ENCODE data around the gene B3GAT3.
A peak's percentile ranks its signal among the peaks of the same experiment; 100 is the strongest.

Gene B3GAT3

DNA sequence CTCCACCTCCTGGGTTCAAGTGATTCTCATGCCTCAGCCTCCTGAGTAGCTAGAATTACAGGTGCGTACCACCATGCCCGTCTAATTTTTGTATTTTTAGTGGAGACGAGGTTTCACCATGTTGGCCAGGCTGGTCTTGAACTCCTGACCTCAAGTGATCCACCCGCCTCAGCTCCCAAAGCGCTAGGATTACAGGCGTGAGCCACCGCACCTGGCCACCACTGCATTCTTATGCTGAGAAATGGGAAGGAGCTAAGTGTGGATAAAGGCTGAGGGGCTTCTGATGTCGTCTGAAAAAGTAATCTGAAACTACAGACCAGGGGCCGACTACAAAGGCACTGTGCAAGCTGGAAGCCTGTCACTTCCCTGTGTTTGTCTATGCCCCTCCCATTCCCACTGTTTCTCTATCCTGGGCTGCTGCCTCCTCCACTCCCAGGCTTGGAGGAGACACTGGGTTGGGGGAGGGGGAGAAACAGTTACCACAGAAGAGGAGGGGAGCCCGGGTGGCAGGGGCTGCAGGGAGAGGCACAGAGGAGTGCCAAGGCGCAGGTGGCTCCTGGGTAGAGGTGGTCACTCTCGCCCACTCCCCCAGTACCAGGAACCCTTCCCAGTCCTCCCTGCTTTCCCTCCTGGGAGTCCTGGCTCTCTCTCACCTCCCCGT, 17.2 kb downstream of the B3GAT3 start:
- Histone ChIP-seq H3K36me3 (ENCODE audit: control insufficient read depth, insufficient read depth, low read length) (no peaks in the 10 kb centered on the region), H3K27me3 (ENCODE audit: control insufficient read depth, insufficient read depth, low read length, poor library complexity, severe bottlenecking) (peaks cover 18% of the 10 kb centered on the region), H3K27ac (ENCODE audit: insufficient read depth, low read depth, low read length, poor library complexity, severe bottlenecking) (no peak overlapping the region), H3K4me3 (ENCODE audit: insufficient read depth, low read depth, low read length) (no peak overlapping the region), H3K9me3 (ENCODE audit: control insufficient read depth, low read length) (no peaks in the 10 kb centered on the region), H3K4me1 (ENCODE audit: control insufficient read depth, insufficient read depth, low read length) (peaks cover 24% of the 10 kb centered on the region)
- WGBS, 2 experiments = 53 to 54% methylated on average over 13 of the region's 13 CpGs

DNA sequence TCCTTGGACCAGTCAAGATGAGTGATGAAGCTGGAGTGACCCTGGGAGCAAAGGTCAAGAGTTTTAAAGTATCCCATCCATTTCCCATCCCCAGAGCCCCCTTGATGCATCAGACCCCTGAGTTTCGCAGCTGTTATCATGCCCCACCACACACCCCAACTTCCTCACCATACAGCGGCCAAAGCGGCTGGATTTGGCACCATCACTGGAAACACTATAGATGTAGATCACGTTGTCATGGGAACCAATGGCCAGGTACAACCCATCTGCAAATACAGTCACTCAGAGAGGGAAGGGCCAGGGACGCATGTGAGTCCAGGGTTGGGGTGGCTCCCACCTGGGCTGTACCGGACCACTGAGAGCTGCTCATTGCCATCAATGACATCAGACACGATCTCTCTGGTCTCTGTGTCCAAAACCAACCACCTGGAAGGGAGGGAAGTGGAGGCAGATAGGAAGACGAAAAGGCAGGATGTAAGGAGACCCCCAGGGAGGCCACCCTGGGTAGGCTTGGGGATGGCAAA, 17.9 kb downstream of the B3GAT3 start:
- Histone ChIP-seq H3K4me1 (ENCODE audit: control insufficient read depth, insufficient read depth, low read length) (peaks cover 30% of the 10 kb centered on the region), H3K36me3 (ENCODE audit: control insufficient read depth, insufficient read depth, low read length) (peaks cover under 1% of the 10 kb centered on the region), H3K27ac (ENCODE audit: insufficient read depth, low read depth, low read length, poor library complexity, severe bottlenecking) (no peak overlapping the region), H3K4me3 (ENCODE audit: insufficient read depth, low read depth, low read length) (no peak overlapping the region), H3K9me3 (ENCODE audit: control insufficient read depth, low read length) (no peaks in the 10 kb centered on the region), H3K27me3 (ENCODE audit: control insufficient read depth, insufficient read depth, low read length, poor library complexity, severe bottlenecking) (peaks cover 18% of the 10 kb centered on the region)
- WGBS, 2 experiments = 93 to 96% methylated on average over 8 of the region's 8 CpGs

DNA sequence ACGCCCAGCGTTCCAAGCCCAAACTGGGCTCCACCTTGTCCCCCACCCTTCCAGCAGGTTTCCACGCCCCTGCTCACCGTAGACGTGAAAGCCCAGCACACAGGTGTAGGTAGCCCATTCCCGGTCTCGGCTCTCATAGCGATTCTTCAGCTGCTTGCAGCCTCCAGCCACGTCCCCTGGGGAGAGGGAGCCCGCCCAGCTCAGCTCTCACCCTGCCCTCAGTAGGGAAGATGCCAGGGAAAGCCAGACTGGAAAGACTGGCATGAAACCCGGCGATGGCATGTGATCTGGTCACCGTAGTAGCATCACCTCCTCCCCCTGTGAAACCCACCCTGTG, 18.7 kb downstream of the B3GAT3 start:
- peaks cover 30% of the 10 kb centered on the region for H3K4me1 ChIP-seq (ENCODE audit: control insufficient read depth, insufficient read depth, low read length)
- H3K4me3 ChIP-seq (ENCODE audit: insufficient read depth, low read depth, low read length) = peak overlapping the region; percentile 98
- no peaks in the 10 kb centered on the region for H3K9me3 ChIP-seq (ENCODE audit: control insufficient read depth, low read length)
- H3K36me3 ChIP-seq (ENCODE audit: control insufficient read depth, insufficient read depth, low read length) = peaks cover 8% of the 10 kb centered on the region
- H3K27me3 ChIP-seq (ENCODE audit: control insufficient read depth, insufficient read depth, low read length, poor library complexity, severe bottlenecking) = peaks cover 18% of the 10 kb centered on the region
- 53 to 56% methylated on average over 13 of the region's 13 CpGs for WGBS, 2 experiments
- no peak overlapping the region for H3K27ac ChIP-seq (ENCODE audit: insufficient read depth, low read depth, low read length, poor library complexity, severe bottlenecking)

DNA sequence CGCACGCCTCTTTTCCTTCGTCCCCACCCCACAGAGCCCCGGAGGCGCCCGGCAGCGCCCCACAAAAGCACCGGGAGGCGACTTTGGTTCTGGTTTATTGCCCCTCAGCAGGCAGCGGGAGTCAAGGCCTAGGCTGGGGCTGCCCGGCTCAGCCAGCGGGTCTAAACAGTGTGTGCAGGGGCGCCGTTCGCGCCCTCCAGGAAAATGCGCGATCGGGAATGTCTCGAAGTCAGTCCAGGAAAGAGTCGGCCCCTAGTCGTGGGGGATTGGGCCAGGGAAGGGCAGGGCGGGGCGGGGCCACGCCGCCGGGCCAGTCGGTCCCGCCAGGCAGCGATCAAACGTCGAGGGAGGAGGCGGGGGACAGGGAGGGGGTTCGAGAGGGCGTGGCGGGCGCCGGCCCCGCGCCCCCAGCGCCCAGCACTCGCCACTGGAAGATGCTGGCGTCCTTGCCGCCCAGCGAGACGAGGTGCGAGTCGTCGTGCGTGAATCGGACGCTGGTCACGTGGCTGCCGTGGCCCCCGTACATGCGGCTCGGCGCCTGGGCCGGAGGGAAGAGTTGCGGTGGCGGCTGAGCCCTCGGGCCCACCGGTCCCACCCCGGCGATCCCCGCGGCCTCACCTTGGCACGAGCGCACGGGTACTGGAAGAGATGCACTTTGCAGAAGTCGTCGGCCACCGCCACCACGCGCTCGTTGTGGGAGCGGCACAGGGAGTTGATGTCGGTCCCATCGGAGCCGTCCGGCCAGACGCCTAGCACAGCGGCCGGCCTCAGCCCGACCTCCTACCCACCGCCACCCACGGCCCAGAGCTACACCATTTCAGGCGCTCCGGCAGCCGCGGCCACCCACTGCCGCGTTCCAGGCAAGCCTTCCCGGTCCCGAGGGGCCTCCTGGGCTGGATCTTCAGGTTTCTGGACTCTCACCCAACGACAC, 19.4 kb downstream of the B3GAT3 start:
- peaks cover 13% of the 10 kb centered on the region for H3K36me3 ChIP-seq (ENCODE audit: control insufficient read depth, insufficient read depth, low read length)
- peak overlapping the region; percentile 78 for H3K27ac ChIP-seq (ENCODE audit: insufficient read depth, low read depth, low read length, poor library complexity, severe bottlenecking)
- H3K4me3 ChIP-seq (ENCODE audit: insufficient read depth, low read depth, low read length) = peak overlapping the region; percentile 98
- H3K4me1 ChIP-seq (ENCODE audit: control insufficient read depth, insufficient read depth, low read length) = peaks cover 30% of the 10 kb centered on the region
- WGBS, 2 experiments = 3% methylated on average over 96 of the region's 96 CpGs
- H3K9me3 ChIP-seq (ENCODE audit: control insufficient read depth, low read length) = no peaks in the 10 kb centered on the region
- H3K27me3 ChIP-seq (ENCODE audit: control insufficient read depth, insufficient read depth, low read length, poor library complexity, severe bottlenecking) = peaks cover 18% of the 10 kb centered on the region

DNA sequence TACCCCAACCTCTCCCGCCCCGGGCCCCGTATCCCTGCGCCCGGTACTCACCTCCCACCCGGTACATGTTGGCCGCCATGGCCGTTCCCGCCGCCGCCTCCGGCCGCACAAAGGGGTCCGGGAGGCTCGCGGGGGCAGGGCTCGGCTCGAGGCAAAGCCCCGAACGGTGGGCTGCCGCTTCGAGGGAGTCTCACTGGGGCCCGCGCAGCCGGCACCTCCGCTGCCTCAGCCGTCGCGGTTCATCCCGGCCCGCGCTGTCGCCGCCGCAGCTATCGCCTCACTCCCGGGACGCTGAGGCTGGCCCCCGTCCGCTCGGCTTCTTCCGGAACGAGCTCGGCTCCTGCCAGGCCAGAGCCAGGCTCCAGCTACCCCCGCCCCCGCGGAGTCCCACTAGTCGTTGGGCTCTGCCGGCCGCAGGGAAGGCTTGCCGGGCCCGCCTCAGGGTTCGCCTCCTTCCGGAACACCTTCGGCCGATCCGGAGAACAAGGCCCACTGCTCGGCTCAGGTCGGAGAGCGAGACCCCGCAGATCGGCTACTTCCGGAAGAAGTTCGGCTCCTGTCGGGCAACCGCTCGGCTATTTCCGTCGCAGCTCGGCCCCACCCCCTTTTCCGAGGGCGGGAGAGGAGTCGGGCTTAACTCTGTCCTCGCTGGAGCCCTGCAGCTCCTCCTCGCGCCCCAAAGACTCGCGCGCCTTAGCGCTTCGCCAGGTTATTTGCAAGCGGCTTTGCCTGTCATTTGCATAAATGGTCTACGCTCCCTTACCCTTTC, 20.2 kb downstream of the B3GAT3 start, which contains the start of gene MTA2:
TSS of gene MTA2 (minus strand) at position 494 of the 769 bp plus-strand sequence. CDS start at position 79, 415 bp downstream.
- Histone ChIP-seq H3K4me1 (ENCODE audit: control insufficient read depth, insufficient read depth, low read length) (peaks cover 30% of the 10 kb centered on the region), H3K27me3 (ENCODE audit: control insufficient read depth, insufficient read depth, low read length, poor library complexity, severe bottlenecking) (peaks cover 18% of the 10 kb centered on the region), H3K9me3 (ENCODE audit: control insufficient read depth, low read length) (no peaks in the 10 kb centered on the region), H3K27ac (ENCODE audit: insufficient read depth, low read depth, low read length, poor library complexity, severe bottlenecking) (peak within 1 kb of the TSS; percentile 84), H3K4me3 (ENCODE audit: insufficient read depth, low read depth, low read length) (peak within 1 kb of the TSS; percentile 98), H3K36me3 (ENCODE audit: control insufficient read depth, insufficient read depth, low read length) (peaks cover 15% of the 10 kb centered on the region)
- WGBS, 2 experiments = 0% methylated on average over 83 of the region's 83 CpGs

DNA sequence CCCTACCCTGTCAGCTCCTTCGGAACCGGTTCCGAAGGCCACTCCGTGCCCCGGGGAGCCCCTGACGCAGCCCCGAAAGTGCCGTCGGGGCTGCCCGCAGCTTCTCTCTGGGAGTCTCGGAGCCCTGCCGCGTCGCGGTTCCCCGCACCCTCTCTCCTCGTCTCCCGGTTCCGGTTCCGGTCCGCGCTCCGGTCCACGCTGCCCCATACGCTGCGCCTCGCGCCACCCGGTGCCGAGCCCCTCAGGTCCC, 20.7 kb downstream of the B3GAT3 start:
- Histone ChIP-seq H3K27ac (ENCODE audit: insufficient read depth, low read depth, low read length, poor library complexity, severe bottlenecking) (peak overlapping the region; percentile 84), H3K27me3 (ENCODE audit: control insufficient read depth, insufficient read depth, low read length, poor library complexity, severe bottlenecking) (peaks cover 18% of the 10 kb centered on the region), H3K9me3 (ENCODE audit: control insufficient read depth, low read length) (no peaks in the 10 kb centered on the region), H3K4me3 (ENCODE audit: insufficient read depth, low read depth, low read length) (peak overlapping the region; percentile 98), H3K4me1 (ENCODE audit: control insufficient read depth, insufficient read depth, low read length) (peaks cover 30% of the 10 kb centered on the region), H3K36me3 (ENCODE audit: control insufficient read depth, insufficient read depth, low read length) (peaks cover 20% of the 10 kb centered on the region)
- 0% methylated on average over 30 of the region's 30 CpGs for WGBS, 2 experiments

DNA sequence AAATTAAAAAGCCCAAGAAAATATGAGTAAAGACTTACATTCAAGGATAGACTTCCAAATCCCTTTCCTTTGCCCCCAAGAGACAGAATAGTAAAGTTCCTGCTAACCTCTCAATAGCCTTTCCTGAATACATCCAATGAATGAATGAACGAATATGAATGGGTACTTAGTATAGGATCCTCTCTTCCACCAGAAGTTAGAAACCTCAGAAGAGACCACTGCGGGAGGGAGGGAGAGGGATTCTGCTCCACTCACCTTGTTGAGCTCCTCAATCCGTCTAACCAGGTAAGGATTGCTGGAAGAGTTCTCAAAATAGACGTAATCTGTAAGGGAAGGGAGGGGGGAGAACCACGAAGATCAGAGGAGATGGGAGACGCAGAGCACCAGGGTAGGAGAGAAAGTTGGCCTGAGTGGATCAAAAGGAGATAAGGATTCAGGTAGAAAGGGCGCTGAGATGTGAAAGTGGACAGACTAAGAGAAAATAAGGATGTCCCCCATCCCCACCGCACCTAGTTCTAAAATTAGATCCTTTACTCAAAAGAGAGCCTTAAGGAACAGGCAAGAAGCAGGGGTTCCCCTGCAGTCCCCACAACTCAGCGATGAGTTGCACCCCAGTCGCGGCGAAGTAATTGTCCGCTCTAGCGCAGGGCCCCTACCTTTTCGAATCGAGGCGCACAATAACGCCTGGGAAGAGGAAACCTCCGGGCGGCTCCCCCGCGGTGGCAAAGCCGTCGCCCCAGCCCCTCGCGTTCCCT, 21.2 kb downstream of the B3GAT3 start:
- Histone ChIP-seq H3K27me3 (ENCODE audit: control insufficient read depth, insufficient read depth, low read length, poor library complexity, severe bottlenecking) (peaks cover 18% of the 10 kb centered on the region), H3K4me1 (ENCODE audit: control insufficient read depth, insufficient read depth, low read length) (peaks cover 30% of the 10 kb centered on the region), H3K36me3 (ENCODE audit: control insufficient read depth, insufficient read depth, low read length) (peaks cover 25% of the 10 kb centered on the region), H3K27ac (ENCODE audit: insufficient read depth, low read depth, low read length, poor library complexity, severe bottlenecking) (peak overlapping the region; percentile 84), H3K9me3 (ENCODE audit: control insufficient read depth, low read length) (no peaks in the 10 kb centered on the region), H3K4me3 (ENCODE audit: insufficient read depth, low read depth, low read length) (peak overlapping the region; percentile 98)
- WGBS, 2 experiments = 1 to 3% methylated on average over 26 of the region's 26 CpGs

DNA sequence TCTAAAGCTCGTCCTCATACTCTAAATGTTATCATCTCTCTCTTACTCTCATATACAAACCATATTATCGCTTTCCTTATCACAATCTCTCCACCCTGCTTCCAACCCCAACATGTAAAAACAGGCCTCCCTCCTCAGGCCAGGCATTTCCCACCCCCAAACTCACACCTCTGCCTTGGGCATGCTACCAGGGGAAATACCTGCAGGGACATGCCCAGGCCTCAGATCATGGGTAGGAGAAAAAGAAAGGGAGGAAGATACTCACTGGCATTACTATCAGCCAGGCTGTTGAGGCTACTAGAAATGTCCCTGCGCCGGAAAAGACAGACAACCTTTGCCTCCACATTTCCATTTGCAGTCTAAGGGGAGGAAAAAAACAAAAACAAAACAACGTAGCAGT, 21.9 kb downstream of the B3GAT3 start:
- Histone ChIP-seq H3K9me3 (ENCODE audit: control insufficient read depth, low read length) (no peaks in the 10 kb centered on the region), H3K4me1 (ENCODE audit: control insufficient read depth, insufficient read depth, low read length) (peaks cover 24% of the 10 kb centered on the region), H3K36me3 (ENCODE audit: control insufficient read depth, insufficient read depth, low read length) (peaks cover 27% of the 10 kb centered on the region), H3K4me3 (ENCODE audit: insufficient read depth, low read depth, low read length) (peak overlapping the region; percentile 98), H3K27ac (ENCODE audit: insufficient read depth, low read depth, low read length, poor library complexity, severe bottlenecking) (no peak overlapping the region), H3K27me3 (ENCODE audit: control insufficient read depth, insufficient read depth, low read length, poor library complexity, severe bottlenecking) (peaks cover 18% of the 10 kb centered on the region)
- WGBS, 2 experiments = 79 to 80% methylated on average over 5 of the region's 5 CpGs

DNA sequence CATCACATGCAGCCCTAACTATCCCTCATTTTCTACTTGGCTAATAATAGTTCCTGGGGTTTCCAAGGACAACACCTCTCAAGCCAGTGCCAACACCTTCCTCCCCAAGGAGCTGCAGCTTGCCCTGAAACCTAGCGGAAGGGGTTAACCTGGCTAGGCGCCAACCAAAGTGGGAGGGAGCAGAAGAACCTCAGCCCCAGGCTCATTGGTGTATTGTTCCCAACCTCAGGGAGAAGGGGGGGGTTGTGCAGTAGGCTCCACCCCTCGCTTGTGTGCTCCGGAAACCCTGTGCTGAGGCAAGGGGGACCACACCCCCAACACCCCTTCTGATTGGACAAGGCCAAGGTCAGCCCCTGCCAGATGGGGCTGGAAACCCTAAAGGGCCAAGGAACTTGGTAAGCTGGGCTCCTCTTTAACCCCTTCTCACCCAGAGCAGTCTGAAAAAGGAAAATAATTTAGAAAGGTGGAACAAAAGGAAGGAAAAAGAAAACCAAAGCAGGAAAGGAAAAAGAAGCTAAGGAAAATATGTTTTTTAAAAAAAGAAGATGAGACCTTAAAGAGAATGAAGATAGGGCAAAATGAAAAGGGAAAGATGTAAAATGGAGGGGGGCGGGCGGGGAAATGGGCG, 22.6 kb downstream of the B3GAT3 start:
- no peak overlapping the region for H3K4me3 ChIP-seq (ENCODE audit: insufficient read depth, low read depth, low read length)
- peaks cover 18% of the 10 kb centered on the region for H3K27me3 ChIP-seq (ENCODE audit: control insufficient read depth, insufficient read depth, low read length, poor library complexity, severe bottlenecking)
- peaks cover 33% of the 10 kb centered on the region for H3K36me3 ChIP-seq (ENCODE audit: control insufficient read depth, insufficient read depth, low read length)
- H3K4me1 ChIP-seq (ENCODE audit: control insufficient read depth, insufficient read depth, low read length) = peaks cover 18% of the 10 kb centered on the region
- WGBS, 2 experiments = 65 to 66% methylated on average over 7 of the region's 7 CpGs
- no peak overlapping the region for H3K27ac ChIP-seq (ENCODE audit: insufficient read depth, low read depth, low read length, poor library complexity, severe bottlenecking)
- no peaks in the 10 kb centered on the region for H3K9me3 ChIP-seq (ENCODE audit: control insufficient read depth, low read length)
